HEK293T (cell line): ENCODE measurements around the gene CACTIN.

Experiments
- CTCF ChIA-PET: fragments of 350-600 bp; formaldehyde crosslinking; extraction: SDS; loops from one replicate; lab custom pipeline; 2021; ENCODE audit warnings: antibody characterized with exemption, inconsistent platforms; lab: Yijun Ruan, JAX
- POLR2A ChIA-PET: fragments of 350-600 bp; formaldehyde crosslinking; extraction: SDS; loops from one replicate; lab custom pipeline; 2020; ENCODE audit warnings: antibody characterized with exemption, inconsistent platforms; lab: Yijun Ruan, JAX
- DNase-seq: peaks from one replicate; pipeline ENCODE4 v3.0.0; 2012; ENCODE audit warnings: mixed read lengths; ENCODE audit errors: extremely low spot score
- ARNT ChIP-seq: fragments of 450-650 bp; IDR thresholded peaks from 2 replicates; pipeline ENCODE4 v1.6.1; 2017; ENCODE audit warnings: mild to moderate bottlenecking
- BHLHE40 ChIP-seq: fragments of 450-650 bp; IDR thresholded peaks from 2 replicates; pipeline ENCODE4 v1.6.1; 2016; ENCODE audit warnings: mild to moderate bottlenecking, moderate library complexity, borderline replicate concordance
- CTBP1 ChIP-seq: fragments of 450-650 bp; IDR thresholded peaks from 2 replicates; pipeline ENCODE4 v1.6.1; 2016; ENCODE audit warnings: borderline replicate concordance
- ELF4 ChIP-seq: fragments of 450-650 bp; IDR thresholded peaks from 2 replicates; pipeline ENCODE4 v1.6.1; 2017; ENCODE audit warnings: antibody characterized with exemption
- FOXA1 ChIP-seq: fragments of 450-650 bp; IDR thresholded peaks from 2 replicates; pipeline ENCODE4 v1.6.1; 2016; ENCODE audit warnings: mild to moderate bottlenecking
- FOXK2 ChIP-seq: fragments of 450-650 bp; IDR thresholded peaks from 2 replicates; pipeline ENCODE4 v1.6.1; 2016; ENCODE audit warnings: mild to moderate bottlenecking
- FOXM1 ChIP-seq: fragments of 450-650 bp; IDR thresholded peaks from 2 replicates; pipeline ENCODE4 v1.6.1; 2017; ENCODE audit warnings: mild to moderate bottlenecking, borderline replicate concordance
- HDGF ChIP-seq: fragments of 450-650 bp; IDR thresholded peaks from 2 replicates; pipeline ENCODE4 v1.6.1; 2017; ENCODE audit warnings: antibody characterized with exemption, borderline replicate concordance
- L3MBTL2 ChIP-seq: fragments of 450-650 bp; conservative IDR thresholded peaks from 2 replicates; pipeline ENCODE4 v1.6.1; 2016; ENCODE audit warnings: mild to moderate bottlenecking
- LEF1 ChIP-seq: fragments of 450-650 bp; IDR thresholded peaks from 2 replicates; pipeline ENCODE4 v1.6.1; 2017; ENCODE audit warnings: mild to moderate bottlenecking, borderline replicate concordance
- NFRKB ChIP-seq: fragments of 450-650 bp; IDR thresholded peaks from 2 replicates; pipeline ENCODE4 v1.6.1; 2016; ENCODE audit warnings: mild to moderate bottlenecking, moderate library complexity
- SP1 ChIP-seq: fragments of 450-650 bp; IDR thresholded peaks from 2 replicates; pipeline ENCODE4 v1.6.1; 2017
- SUZ12 ChIP-seq: fragments of 450-650 bp; IDR thresholded peaks from 2 replicates; pipeline ENCODE4 v1.6.1; 2016; ENCODE audit warnings: mild to moderate bottlenecking
- TARDBP ChIP-seq: fragments of 450-650 bp; IDR thresholded peaks from 2 replicates; pipeline ENCODE4 v1.6.1; 2016
- ZNF384 ChIP-seq: fragments of 450-650 bp; IDR thresholded peaks from 2 replicates; pipeline ENCODE4 v1.6.1; 2016
- TF ChIP-seq, protein P1 (sequence below): fragments of 450-650 bp; IDR thresholded peaks from 2 replicates; pipeline ENCODE4 v1.6.1; 2016

CACTIN gene

DNA sequence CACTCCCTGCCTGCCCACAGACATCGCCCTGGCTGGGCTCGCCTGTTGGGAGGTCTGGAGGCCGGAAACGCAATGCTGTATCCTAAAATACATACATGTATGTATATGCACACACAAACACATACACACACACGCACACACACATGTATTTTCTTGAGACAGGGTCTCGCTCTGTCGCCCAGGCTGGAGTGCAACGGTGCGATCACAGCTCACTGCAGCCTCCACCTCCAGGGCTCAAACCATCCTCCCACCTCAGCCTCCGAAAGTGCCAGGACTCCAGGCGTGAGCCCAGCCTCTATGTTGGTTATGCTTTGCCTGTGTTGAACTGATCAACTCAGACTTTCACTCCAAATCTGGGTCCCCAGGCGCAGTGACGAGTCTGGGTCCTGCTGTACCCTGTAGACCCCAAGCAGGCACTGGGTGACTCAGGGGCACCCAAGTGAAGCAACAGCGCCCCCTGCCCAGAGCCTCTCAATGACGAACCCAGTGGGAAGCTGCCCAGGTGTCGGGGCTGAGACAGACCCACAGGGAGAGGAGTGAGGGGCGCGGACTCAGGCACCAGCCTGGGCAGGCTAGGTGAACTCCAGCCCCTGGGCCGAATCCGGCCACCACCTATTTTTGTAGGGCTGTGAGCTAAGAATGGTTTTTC lies 27.4 kb upstream of the CACTIN start:
- CTCF ChIA-PET: interaction anchor here (0.5 kb wide), 1 partner anchor 24 kb away, joined by 3 read pairs; no protein-coding TSS in a partner anchor
- TF ChIP-seq SUZ12: no peak
- DNase-seq: no peak
- POLR2A ChIA-PET: no interaction called here

DNA sequence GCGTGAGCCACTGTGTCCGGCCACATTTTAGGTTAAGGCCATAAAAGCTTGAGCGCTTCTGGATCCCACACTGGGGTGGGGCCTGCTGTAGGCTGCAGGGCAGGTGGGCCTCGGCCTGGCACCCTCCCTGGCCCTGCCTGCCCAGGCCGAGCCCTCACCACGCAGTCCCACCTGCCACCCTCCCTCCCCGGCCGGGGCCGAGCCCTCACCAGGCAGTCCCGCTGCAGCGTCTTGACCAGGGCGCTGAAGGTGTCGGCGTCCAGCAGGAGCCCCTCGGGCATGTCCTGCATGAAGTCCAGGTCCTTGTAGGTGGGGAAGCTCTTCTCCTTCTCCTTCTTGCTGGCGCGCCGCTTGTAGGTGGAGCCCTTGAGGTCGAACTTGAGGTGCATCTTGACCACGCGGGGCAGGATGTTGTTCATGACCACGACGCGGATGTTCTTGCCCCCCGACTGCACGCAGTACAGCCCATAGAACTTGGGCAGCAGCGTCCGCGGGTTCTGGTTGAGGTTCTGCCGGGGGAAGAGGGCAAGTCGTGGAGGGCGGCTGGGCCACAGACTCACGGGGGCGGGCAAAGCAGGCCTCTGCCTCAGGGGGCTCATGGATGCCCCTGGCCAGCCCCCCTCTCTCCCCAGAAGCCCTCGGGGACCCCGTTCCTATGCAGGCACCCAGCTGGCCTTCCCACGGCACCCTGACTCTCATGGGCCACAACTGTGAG lies 26.6 kb upstream of the CACTIN start:
- ChIA-PET CTCF (no interaction called here), POLR2A (no interaction called here)
- no peak for DNase-seq
- TF ChIP-seq FOXM1 (no peak), CTBP1 (no peak), FOXA1 (no peak), NFRKB (no peak), ARNT (no peak), BHLHE40 (no peak), SUZ12 (no peak), ELF4 (no peak), SP1 (no peak), TARDBP (no peak), ZNF384 (no peak), HDGF (no peak), FOXK2 (no peak), L3MBTL2 (no peak), LEF1 (no peak)
- TF ChIP-seq, protein P1, sequence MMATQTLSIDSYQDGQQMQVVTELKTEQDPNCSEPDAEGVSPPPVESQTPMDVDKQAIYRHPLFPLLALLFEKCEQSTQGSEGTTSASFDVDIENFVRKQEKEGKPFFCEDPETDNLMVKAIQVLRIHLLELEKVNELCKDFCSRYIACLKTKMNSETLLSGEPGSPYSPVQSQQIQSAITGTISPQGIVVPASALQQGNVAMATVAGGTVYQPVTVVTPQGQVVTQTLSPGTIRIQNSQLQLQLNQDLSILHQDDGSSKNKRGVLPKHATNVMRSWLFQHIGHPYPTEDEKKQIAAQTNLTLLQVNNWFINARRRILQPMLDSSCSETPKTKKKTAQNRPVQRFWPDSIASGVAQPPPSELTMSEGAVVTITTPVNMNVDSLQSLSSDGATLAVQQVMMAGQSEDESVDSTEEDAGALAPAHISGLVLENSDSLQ: no peak

DNA sequence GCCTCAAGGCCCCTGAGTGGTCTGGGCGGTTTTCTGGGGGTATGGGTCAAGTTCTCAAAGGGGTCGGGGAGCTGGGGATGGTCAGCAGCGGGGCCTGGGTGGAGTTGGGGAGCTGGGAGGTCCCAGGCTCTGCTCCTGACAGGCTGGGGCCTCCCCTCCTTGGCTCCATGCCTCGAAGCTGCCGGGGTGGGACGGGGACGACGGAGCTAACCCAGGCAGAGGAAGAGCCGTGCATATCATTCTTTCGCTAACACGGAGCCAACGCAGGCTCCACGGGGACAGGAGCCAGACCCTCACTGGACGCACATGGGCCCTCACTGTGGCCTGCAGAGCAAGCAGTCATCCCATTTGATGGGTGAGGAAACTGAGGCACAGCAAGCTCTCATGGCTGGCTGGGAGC lies 25.8 kb upstream of the CACTIN start:
- DNase-seq: no peak
- POLR2A ChIA-PET: no interaction called here
- CTCF ChIA-PET: interaction anchor here (0.6 kb wide), 1 partner anchor 107 kb away, joined by 3 read pairs; no protein-coding TSS in a partner anchor
- TF ChIP-seq FOXK2: no peak
- no peak for TF ChIP-seq ELF4
- TF ChIP-seq CTBP1: no peak
- TF ChIP-seq BHLHE40: no peak
- no peak for TF ChIP-seq HDGF
- no peak for TF ChIP-seq SP1
- no peak for TF ChIP-seq ARNT
- no peak for TF ChIP-seq NFRKB
- no peak for TF ChIP-seq TARDBP
- TF ChIP-seq, protein P1: no peak
- no peak for TF ChIP-seq FOXM1
- TF ChIP-seq L3MBTL2: no peak
- TF ChIP-seq SUZ12: no peak
- TF ChIP-seq FOXA1: no peak
- TF ChIP-seq ZNF384: no peak

DNA sequence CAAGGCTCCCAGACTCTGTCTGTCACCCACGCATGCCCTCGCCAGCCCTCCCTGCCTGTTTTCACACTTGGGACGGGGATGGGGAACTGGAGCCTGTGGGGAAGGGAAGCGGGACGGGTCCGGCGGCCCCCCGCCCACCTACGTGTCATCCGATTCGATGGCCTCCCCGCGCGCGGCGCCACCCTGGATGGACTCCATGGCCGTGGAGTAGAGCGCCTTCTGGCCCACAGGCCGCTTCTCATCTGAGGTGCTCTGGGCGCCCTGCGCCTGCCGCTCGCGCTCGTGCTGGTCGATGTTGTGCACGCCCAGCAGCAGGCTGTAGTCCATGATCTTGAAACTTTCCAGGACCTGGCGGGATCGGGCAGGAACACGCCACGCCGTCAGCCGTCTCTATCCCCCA lies 25.1 kb upstream of the CACTIN start:
- CTCF ChIA-PET: no interaction called here
- TF ChIP-seq NFRKB: no peak
- no peak for TF ChIP-seq CTBP1
- TF ChIP-seq TARDBP: no peak
- TF ChIP-seq ELF4: no peak
- no peak for TF ChIP-seq L3MBTL2
- no peak for TF ChIP-seq FOXK2

DNA sequence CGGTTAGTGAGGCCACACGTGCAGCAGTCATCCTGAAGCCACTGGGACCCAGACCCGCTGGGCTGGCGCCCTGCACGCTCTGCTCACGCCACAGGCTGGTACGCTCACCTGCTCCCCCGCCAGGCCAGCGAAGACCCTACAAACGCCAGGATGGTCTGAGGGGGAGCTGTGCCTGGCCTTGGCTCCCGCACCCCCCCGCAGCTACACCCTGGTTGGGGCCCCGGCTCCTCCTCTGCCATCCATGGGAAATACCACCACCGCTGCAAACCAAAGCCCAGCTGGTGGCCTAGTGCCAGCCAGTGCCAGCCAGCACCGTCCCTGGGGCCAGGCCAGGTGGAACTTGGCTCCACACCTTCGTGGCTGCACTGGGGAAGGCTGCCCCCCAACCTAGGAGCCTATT lies 23.3 kb upstream of the CACTIN start:
- DNase-seq: no peak
- CTCF ChIA-PET: no interaction called here
- TF ChIP-seq NFRKB (no peak), CTBP1 (no peak), SUZ12 (no peak), FOXA1 (no peak), FOXK2 (no peak), L3MBTL2 (no peak), ARNT (no peak), HDGF (no peak), FOXM1 (no peak), ZNF384 (no peak), ELF4 (no peak), SP1 (no peak), TARDBP (no peak), BHLHE40 (no peak), LEF1 (no peak)
- TF ChIP-seq, protein P1: no peak
- POLR2A ChIA-PET: no interaction called here

More for the DNA sequence above, 25.1 kb upstream of the CACTIN start:
- no peak for DNase-seq
- POLR2A ChIA-PET: no interaction called here
